Measurements from ENCODE around the gene TTC22.
A peak's percentile ranks its signal among the peaks of the same experiment; 100 is the strongest.

Gene TTC22

DNA sequence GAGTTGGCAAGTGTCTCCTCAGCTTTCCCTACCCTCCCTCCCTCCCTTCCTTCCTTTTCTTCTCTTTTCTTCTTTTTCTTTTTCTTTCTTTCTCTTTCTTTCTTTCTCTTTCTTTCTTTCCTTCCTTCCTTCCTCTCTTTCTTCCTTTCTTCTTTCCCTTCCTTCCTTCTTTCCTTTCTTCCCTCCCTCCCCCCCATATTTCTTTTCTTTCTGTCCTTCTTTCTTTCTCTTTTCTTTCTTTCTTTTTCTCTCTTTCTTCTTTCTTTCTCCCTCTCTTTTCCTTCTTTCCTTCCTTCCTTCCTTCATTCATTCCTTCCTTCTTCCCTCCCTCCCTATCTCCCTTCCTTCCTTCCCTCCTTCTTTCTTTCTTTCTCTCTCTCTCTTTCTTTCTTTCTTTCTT is 18.6 kb upstream of the TTC22 start:
- Histone ChIP-seq H3K79me1 (ENCODE audit: low read depth, low read length) (no peaks in the 10 kb centered on the region), H3K18ac (ENCODE audit: low read length) (no peak overlapping the region), H2BK12ac (ENCODE audit: low read length) (no peak overlapping the region), H3K4ac (ENCODE audit: low read length) (no peak overlapping the region), H2AFZ (ENCODE audit: low read length) (no peak overlapping the region), H3K36me3 (replicated peaks in 1 of 2; ENCODE audit: control insufficient read depth in 2 of 2, insufficient read depth in 2 of 2, low read length in 2 of 2) (no peaks in the 10 kb centered on the region), H4K8ac (ENCODE audit: low read depth, low read length) (no peak overlapping the region), H2BK120ac (ENCODE audit: low read depth, low read length) (no peak overlapping the region), H3K27me3 (ENCODE audit: control insufficient read depth in 3 of 3, insufficient read depth in 3 of 3, low read depth in 1 of 3, low read length in 3 of 3) (peaks cover 0 to 14% (median 0%) of the 10 kb centered on the region in 3 experiments), H3K9me3 (replicated peaks in 1 of 2; ENCODE audit: control insufficient read depth in 2 of 2, insufficient read depth in 1 of 2, low read depth in 1 of 2, low read length in 2 of 2) (no peaks in the 10 kb centered on the region), H3K4me1 (ENCODE audit: control insufficient read depth in 2 of 2, insufficient read depth in 1 of 2, low read depth in 1 of 2, low read length in 2 of 2) (no peaks in the 10 kb centered on the region), H3K27ac (replicated peaks; ENCODE audit: low read length) (no peak overlapping the region), H2AK5ac (ENCODE audit: low read depth, low read length) (no peak overlapping the region), H3K4me2 (ENCODE audit: insufficient read depth, low read length, poor library complexity, severe bottlenecking) (no peak overlapping the region), H3K9ac (ENCODE audit: low read depth, low read length, poor library complexity) (no peak overlapping the region), H3K4me3 (ENCODE audit: low read length in 2 of 2) (no peak overlapping the region), H2BK15ac (ENCODE audit: low read length) (no peak overlapping the region), H3K23ac (ENCODE audit: low read depth, low read length, poor library complexity) (no peak overlapping the region), H3K14ac (ENCODE audit: low read length) (no peak overlapping the region), H4K91ac (ENCODE audit: low read depth, low read length, poor library complexity) (no peak overlapping the region), H2BK5ac (ENCODE audit: low read length) (no peak overlapping the region)
- DNase-seq (ENCODE audit: low spot score) = no peak

DNA sequence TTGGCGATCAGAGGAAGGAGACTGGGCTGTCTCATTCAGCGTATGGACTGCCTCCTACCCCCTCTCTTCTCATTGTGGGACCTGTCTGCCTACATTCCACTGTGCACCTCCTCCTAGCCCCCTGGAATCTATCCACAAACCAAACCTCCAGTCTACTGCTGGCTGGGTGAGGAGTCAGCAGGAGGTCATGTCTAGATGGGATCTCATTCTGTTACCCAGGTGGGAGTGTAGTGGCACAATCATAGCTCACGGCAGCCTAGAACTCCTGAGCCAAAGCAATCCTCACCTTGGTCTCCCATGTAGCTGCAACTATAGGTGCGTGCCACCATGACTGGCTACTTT is 18.0 kb upstream of the TTC22 start:
- H3K9me3 ChIP-seq (replicated peaks in 1 of 2; ENCODE audit: control insufficient read depth in 2 of 2, insufficient read depth in 1 of 2, low read depth in 1 of 2, low read length in 2 of 2) = no peaks in the 10 kb centered on the region
- no peak overlapping the region for H2AK5ac ChIP-seq (ENCODE audit: low read depth, low read length)
- peaks cover 0 to under 1% of the 10 kb centered on the region in 2 donors for H3K4me1 ChIP-seq (ENCODE audit: control insufficient read depth in 2 of 2, insufficient read depth in 1 of 2, low read depth in 1 of 2, low read length in 2 of 2)
- H2BK15ac ChIP-seq (ENCODE audit: low read length) = no peak overlapping the region
- peaks cover 0 to 17% (median 0%) of the 10 kb centered on the region in 3 experiments for H3K27me3 ChIP-seq (ENCODE audit: control insufficient read depth in 3 of 3, insufficient read depth in 3 of 3, low read depth in 1 of 3, low read length in 3 of 3)
- H3K23ac ChIP-seq (ENCODE audit: low read depth, low read length, poor library complexity) = no peak overlapping the region
- no peak overlapping the region for H3K18ac ChIP-seq (ENCODE audit: low read length)
- no peak for DNase-seq (ENCODE audit: low spot score)
- no peak overlapping the region for H3K4me2 ChIP-seq (ENCODE audit: insufficient read depth, low read length, poor library complexity, severe bottlenecking)
- no peak overlapping the region for H2AFZ ChIP-seq (ENCODE audit: low read length)
- WGBS, 2 donors (ENCODE audit: extremely low coverage in 2 of 2, insufficient read length in 2 of 2, insufficient replicate concordance in 1 of 2) = no CpG with 5 or more reads among the region's 4 CpGs
- H2BK5ac ChIP-seq (ENCODE audit: low read length) = no peak overlapping the region
- no peak overlapping the region for H3K9ac ChIP-seq (ENCODE audit: low read depth, low read length, poor library complexity)
- no peak overlapping the region for H3K4ac ChIP-seq (ENCODE audit: low read length)
- no peak overlapping the region for H3K4me3 ChIP-seq (ENCODE audit: low read length in 2 of 2)
- H3K36me3 ChIP-seq (replicated peaks in 1 of 2; ENCODE audit: control insufficient read depth in 2 of 2, insufficient read depth in 2 of 2, low read length in 2 of 2) = no peaks in the 10 kb centered on the region
- H3K27ac ChIP-seq (replicated peaks; ENCODE audit: low read length) = no peak overlapping the region
- H3K79me1 ChIP-seq (ENCODE audit: low read depth, low read length) = no peaks in the 10 kb centered on the region
- H2BK120ac ChIP-seq (ENCODE audit: low read depth, low read length) = no peak overlapping the region
- H3K14ac ChIP-seq (ENCODE audit: low read length) = no peak overlapping the region
- H2BK12ac ChIP-seq (ENCODE audit: low read length) = no peak overlapping the region
- no peak overlapping the region for H4K8ac ChIP-seq (ENCODE audit: low read depth, low read length)
- H4K91ac ChIP-seq (ENCODE audit: low read depth, low read length, poor library complexity) = no peak overlapping the region

GRCh38 chr1:54818461-54819194 is 17.5 kb upstream of the TTC22 start:
- Histone ChIP-seq H2BK5ac (ENCODE audit: low read length) (no peak overlapping the region), H3K9me3 (replicated peaks in 1 of 2; ENCODE audit: control insufficient read depth in 2 of 2, insufficient read depth in 1 of 2, low read depth in 1 of 2, low read length in 2 of 2) (no peaks in the 10 kb centered on the region), H3K27ac (replicated peaks; ENCODE audit: low read length) (no peak overlapping the region), H3K36me3 (replicated peaks in 1 of 2; ENCODE audit: control insufficient read depth in 2 of 2, insufficient read depth in 2 of 2, low read length in 2 of 2) (no peaks in the 10 kb centered on the region), H2BK12ac (ENCODE audit: low read length) (no peak overlapping the region), H2AFZ (ENCODE audit: low read length) (no peak overlapping the region), H2BK15ac (ENCODE audit: low read length) (no peak overlapping the region), H4K91ac (ENCODE audit: low read depth, low read length, poor library complexity) (no peak overlapping the region), H3K18ac (ENCODE audit: low read length) (no peak overlapping the region), H3K27me3 (ENCODE audit: control insufficient read depth in 3 of 3, insufficient read depth in 3 of 3, low read depth in 1 of 3, low read length in 3 of 3) (peaks cover 0 to 20% (median 0%) of the 10 kb centered on the region in 3 experiments), H3K4ac (ENCODE audit: low read length) (no peak overlapping the region), H4K8ac (ENCODE audit: low read depth, low read length) (no peak overlapping the region), H3K14ac (ENCODE audit: low read length) (no peak overlapping the region), H3K9ac (ENCODE audit: low read depth, low read length, poor library complexity) (no peak overlapping the region), H2AK5ac (ENCODE audit: low read depth, low read length) (no peak overlapping the region), H3K4me2 (ENCODE audit: insufficient read depth, low read length, poor library complexity, severe bottlenecking) (no peak overlapping the region), H3K4me3 (ENCODE audit: low read length in 2 of 2) (no peak overlapping the region), H3K23ac (ENCODE audit: low read depth, low read length, poor library complexity) (no peak overlapping the region), H3K4me1 (ENCODE audit: control insufficient read depth in 2 of 2, insufficient read depth in 1 of 2, low read depth in 1 of 2, low read length in 2 of 2) (peaks cover 5% of the 10 kb centered on the region in 2 donors), H2BK120ac (ENCODE audit: low read depth, low read length) (no peak overlapping the region), H3K79me1 (ENCODE audit: low read depth, low read length) (no peaks in the 10 kb centered on the region)
- no CpG with 5 or more reads among the region's 5 CpGs for WGBS, 2 donors (ENCODE audit: extremely low coverage in 2 of 2, insufficient read length in 2 of 2, insufficient replicate concordance in 1 of 2)
- DNase-seq (ENCODE audit: low spot score) = no peak

- Histone ChIP-seq H3K4me1 (ENCODE audit: control insufficient read depth in 2 of 2, insufficient read depth in 1 of 2, low read depth in 1 of 2, low read length in 2 of 2) (peaks cover 8% of the 10 kb centered on the region in 2 donors), H2AK5ac (ENCODE audit: low read depth, low read length) (no peak overlapping the region), H3K9ac (ENCODE audit: low read depth, low read length, poor library complexity) (no peak overlapping the region), H3K18ac (ENCODE audit: low read length) (no peak overlapping the region), H4K8ac (ENCODE audit: low read depth, low read length) (peak overlapping the region; percentile 54), H3K14ac (ENCODE audit: low read length) (no peak overlapping the region), H3K27ac (replicated peaks; ENCODE audit: low read length) (no peak overlapping the region), H2AFZ (ENCODE audit: low read length) (no peak overlapping the region), H2BK15ac (ENCODE audit: low read length) (peak overlapping the region; percentile 46), H3K4me3 (ENCODE audit: low read length in 2 of 2) (no peak overlapping the region), H3K4ac (ENCODE audit: low read length) (peak overlapping the region; percentile 7), H4K91ac (ENCODE audit: low read depth, low read length, poor library complexity) (no peak overlapping the region), H3K79me1 (ENCODE audit: low read depth, low read length) (no peaks in the 10 kb centered on the region), H2BK12ac (ENCODE audit: low read length) (no peak overlapping the region), H3K23ac (ENCODE audit: low read depth, low read length, poor library complexity) (peak overlapping the region; percentile 83), H3K4me2 (ENCODE audit: insufficient read depth, low read length, poor library complexity, severe bottlenecking) (no peak overlapping the region), H3K9me3 (replicated peaks in 1 of 2; ENCODE audit: control insufficient read depth in 2 of 2, insufficient read depth in 1 of 2, low read depth in 1 of 2, low read length in 2 of 2) (no peaks in the 10 kb centered on the region), H3K36me3 (replicated peaks in 1 of 2; ENCODE audit: control insufficient read depth in 2 of 2, insufficient read depth in 2 of 2, low read length in 2 of 2) (no peaks in the 10 kb centered on the region), H3K27me3 (ENCODE audit: control insufficient read depth in 3 of 3, insufficient read depth in 3 of 3, low read depth in 1 of 3, low read length in 3 of 3) (peaks cover 0 to 34% (median 0%) of the 10 kb centered on the region in 3 experiments), H2BK120ac (ENCODE audit: low read depth, low read length) (no peak overlapping the region), H2BK5ac (ENCODE audit: low read length) (no peak overlapping the region)
- WGBS, 2 donors (ENCODE audit: extremely low coverage in 2 of 2, insufficient read length in 2 of 2, insufficient replicate concordance in 1 of 2) = no CpG with 5 or more reads among the region's 13 CpGs
- DNase-seq (ENCODE audit: low spot score) = no peak
Measured at GRCh38 chr1:54816951-54817350, 15.8 kb upstream of the TTC22 start.

Measured in neuronal stem cell (in vitro differentiated cells).